ENCODE results near the gene MXI1. TPM values are rescaled to one million over a fixed set of nuclear protein-coding genes. Genes with fewer than 3 reads are reported as not detected.
"Not testable (repeated sequence)": the region's sequence is repeated elsewhere in the genome, so short reads cannot be mapped to it uniquely, and the experiment has no call there.

The MXI1 gene
- total RNA-seq, 1 experiment from 2014 or later: 52.9 TPM

DNA sequence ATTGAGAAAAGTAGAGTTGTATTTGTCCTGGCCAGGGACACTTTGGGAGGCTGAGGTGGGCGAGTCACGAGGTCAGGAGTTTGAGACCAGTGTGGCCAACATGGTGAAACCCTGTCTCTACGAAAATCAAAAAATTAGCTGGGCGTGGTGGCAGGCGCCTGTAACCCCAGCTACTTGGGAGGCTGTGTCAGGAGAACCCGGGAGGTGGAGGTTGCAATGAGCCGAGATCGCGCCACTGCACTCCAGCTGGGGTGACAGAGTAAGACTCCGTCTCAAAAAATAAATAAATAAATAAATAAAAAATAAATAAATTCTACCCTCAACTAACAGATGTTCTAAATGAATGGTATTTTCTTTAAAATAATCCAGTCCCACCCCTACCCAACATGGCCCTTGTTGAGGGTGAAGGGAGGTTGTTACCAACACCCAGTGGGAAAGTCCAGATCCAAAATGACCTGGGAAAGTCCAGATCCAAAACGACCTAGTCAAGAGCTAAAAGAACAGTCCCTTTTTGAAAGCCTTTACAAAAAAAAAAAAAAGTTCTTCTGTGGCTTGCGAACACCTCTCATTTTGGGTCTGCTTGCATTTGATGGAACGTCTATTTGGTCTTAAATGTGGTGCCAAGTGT, 16.0 kb downstream of the MXI1 start:
- DNase-seq (ENCODE audit: low read depth, low spot score): no peak
- in situ Hi-C loops (cut with HindIII; ENCODE audit: low pct_unique_long_range_greater_than_20kb, low sequenced_read_pairs): no loop called here

DNA sequence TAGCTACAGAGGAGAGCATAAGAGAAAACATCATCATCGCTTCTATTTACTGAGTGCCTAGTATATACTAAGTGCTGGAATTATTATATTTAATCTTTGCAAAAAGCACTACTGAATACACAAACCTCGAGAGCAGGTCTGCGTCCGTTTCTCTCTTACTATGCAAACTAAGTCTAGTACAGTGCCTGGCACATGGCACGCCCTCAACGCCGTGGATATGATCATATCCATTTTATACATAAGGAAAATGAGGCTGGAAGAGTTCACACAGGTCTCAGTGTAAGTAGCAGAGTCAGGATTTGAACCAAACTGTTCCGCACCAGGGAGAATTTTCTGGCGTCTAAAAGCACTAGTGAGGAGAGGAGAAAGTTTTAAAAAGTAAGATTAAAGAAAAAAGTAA, 17.6 kb downstream of the MXI1 start:
- in situ Hi-C loops (cut with HindIII; ENCODE audit: low pct_unique_long_range_greater_than_20kb, low sequenced_read_pairs): no loop called here
- DNase-seq (ENCODE audit: low read depth, low spot score): no peak

DNA sequence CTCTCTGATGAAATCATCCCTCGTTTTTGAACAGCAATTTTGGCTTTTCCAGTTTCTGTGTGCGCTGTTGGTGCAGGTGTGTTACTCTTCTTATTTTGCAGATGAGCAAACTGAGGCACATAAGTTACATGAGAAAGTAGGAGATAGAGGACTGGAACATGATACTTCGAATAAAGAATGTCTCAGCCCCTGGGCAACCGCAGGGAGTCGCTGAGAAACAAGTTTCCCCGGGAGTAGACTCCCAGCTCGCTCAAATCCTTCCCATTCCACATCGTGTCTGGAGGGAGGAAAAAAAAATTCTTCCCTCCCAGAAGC, 18.0 kb downstream of the MXI1 start:
- in situ Hi-C loops (cut with HindIII; ENCODE audit: low pct_unique_long_range_greater_than_20kb, low sequenced_read_pairs): no loop called here
- DNase-seq (ENCODE audit: low read depth, low spot score): no peak

DNA sequence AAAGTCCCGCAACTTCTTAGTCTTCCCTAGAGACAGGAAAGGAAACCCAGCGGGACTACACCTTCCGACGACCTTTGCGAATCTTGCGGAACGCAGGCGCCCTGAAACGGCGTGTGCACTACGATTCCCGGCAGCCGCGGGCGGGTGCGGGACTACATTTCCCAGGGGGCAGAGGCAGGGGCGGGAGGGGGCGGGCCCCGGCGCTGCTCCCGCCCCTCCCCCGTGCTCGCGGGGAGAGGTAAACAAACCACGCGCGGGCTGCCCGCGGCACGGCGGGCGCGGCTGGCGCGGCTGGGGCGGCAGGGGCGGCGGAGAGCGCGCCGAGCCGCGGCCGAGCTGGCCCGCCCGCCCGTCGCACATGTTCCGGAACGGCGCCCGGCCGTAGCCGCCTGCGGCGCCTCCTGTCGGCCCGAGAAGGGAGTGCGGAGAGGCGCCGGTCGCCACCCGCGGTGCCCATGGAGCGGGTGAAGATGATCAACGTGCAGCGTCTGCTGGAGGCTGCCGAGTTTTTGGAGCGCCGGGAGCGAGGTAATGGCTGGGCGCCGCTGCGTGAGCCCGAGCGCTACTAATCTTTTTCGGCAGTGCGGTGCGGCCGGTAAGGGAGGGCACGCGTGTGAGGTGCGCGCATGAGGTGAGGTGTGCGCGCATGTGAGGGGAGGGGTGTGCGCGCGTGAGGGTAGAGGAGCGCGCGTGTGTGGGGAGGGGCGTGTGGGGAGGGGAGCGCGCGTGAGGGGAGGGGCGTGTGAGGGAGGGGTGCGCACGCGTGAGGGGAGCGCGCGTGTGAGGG, 18.5 kb downstream of the MXI1 start:
- DNase-seq (ENCODE audit: low read depth, low spot score): peak; percentile 93
- in situ Hi-C loops (cut with HindIII; ENCODE audit: low pct_unique_long_range_greater_than_20kb, low sequenced_read_pairs): no loop called here

DNA sequence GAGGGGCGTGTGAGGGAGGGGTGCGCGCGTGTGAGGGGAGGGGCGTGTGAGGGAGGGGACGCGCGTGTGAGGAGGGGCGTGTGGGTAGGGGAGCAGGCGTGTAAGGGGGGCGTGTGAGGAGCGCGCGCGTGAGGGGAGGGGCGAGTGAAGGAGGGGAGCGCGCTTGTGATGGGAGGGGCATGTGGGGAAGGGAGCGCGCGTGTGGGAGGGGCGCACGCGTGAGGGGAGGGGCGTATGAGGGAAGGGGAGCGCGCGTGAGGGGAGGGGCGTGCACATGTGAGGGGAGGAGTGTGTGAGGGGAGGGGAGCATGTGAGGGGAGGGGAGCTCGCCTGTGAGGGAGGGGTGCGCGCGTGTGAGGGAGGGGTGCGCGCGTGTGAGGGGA, 19.1 kb downstream of the MXI1 start:
- peak; percentile 84 for DNase-seq (ENCODE audit: low read depth, low spot score)
- in situ Hi-C loops (cut with HindIII; ENCODE audit: low pct_unique_long_range_greater_than_20kb, low sequenced_read_pairs): no loop called here

DNA sequence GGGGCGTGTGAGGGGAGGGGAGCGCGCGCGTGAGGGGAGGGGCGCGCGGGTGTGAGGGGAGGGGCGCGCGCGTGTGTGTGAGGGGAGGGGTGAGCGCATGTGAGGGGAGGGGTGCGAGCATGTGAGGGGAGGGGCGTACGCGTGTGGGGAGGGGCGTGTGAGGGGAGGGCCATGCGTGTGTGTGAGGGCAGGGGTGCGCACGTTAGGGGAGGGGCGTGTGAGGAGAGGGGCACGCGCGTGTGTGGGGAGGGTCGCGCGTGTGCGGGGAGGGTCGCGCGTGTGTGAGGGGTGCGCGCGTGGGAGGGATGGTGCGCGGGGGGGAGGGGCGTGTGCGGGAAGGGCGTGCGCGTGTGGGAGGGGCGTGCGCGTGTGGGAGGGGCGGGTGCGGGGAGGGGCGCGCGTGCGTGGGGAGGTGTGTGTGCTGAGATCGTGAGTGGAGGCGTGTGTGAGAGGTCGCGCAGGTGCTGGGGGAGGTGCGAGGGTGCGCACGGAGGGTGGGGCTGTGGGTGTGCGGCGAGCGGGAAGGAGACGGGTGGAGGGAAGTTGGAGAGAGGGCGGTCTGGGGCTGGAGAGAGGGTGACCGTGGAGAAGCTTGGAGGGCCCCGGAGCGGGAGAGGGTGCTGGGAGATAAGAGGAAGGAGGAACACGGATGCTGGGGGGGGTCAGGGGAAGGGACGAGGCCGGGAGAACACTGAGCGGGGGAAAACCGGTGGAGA, 19.7 kb downstream of the MXI1 start:
- peak; percentile 68 for DNase-seq (ENCODE audit: low read depth, low spot score)
- in situ Hi-C loops (cut with HindIII; ENCODE audit: low pct_unique_long_range_greater_than_20kb, low sequenced_read_pairs): no loop called here

DNA sequence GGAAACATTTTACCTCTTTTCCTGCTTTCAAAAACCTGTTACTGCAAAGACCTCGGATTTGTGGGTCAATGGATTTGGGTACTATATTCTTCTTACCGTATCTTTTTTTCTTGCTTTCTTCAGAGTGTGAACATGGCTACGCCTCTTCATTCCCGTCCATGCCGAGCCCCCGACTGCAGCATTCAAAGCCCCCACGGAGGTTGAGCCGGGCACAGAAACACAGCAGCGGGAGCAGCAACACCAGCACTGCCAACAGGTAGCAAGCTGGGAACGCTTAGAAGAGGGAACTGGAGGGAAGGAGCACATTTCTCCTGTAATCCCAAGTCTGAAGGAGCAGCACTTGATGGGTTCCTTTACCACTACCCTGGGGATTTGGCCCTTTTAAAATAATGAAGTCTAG, 20.7 kb downstream of the MXI1 start:
- no peak for DNase-seq (ENCODE audit: low read depth, low spot score)
- in situ Hi-C loops (cut with HindIII; ENCODE audit: low pct_unique_long_range_greater_than_20kb, low sequenced_read_pairs): no loop called here

DNA sequence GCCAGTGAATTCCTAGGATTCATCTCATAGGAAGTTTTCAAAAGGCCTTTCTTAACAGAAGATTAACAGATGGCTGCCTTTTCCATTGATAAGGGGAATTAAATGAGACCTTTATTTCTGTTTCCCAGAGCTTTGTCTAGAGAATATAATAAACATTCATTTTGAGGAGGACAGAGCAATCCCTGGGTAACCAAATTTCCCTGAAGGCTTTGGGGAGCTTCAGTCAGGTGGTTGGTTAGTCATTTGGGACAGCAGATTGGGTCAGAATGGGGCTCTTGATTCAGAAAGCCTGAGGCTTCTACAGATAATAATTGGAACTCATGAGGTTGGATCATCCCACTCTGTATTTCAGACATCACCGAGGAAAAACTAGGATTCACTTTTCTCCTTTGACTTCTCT, 21.8 kb downstream of the MXI1 start:
- in situ Hi-C loops (cut with HindIII; ENCODE audit: low pct_unique_long_range_greater_than_20kb, low sequenced_read_pairs): no loop called here
- peak; percentile 97 for DNase-seq (ENCODE audit: low read depth, low spot score)

DNA sequence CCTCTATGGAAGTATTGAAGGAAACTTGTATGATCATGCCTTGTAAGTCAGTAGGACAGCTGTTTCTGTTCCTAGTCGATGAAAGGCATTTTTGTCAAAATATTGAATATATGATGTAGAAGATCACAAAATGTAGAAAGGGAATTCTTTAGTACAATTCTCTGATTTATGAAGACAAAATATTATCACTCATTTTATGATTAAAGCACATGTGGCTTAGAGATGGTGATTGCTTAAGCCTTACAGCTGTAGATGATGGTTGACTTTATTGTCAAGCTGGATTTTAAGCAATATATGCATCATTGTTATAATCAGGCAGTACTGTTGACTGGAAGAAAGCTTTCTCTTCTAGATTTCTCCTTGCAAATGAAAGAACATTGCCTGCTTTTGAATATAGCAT, 26.4 kb downstream of the MXI1 start:
- DNase-seq (ENCODE audit: low read depth, low spot score): no peak
- in situ Hi-C loops (cut with HindIII; ENCODE audit: low pct_unique_long_range_greater_than_20kb, low sequenced_read_pairs): no loop called here

DNA sequence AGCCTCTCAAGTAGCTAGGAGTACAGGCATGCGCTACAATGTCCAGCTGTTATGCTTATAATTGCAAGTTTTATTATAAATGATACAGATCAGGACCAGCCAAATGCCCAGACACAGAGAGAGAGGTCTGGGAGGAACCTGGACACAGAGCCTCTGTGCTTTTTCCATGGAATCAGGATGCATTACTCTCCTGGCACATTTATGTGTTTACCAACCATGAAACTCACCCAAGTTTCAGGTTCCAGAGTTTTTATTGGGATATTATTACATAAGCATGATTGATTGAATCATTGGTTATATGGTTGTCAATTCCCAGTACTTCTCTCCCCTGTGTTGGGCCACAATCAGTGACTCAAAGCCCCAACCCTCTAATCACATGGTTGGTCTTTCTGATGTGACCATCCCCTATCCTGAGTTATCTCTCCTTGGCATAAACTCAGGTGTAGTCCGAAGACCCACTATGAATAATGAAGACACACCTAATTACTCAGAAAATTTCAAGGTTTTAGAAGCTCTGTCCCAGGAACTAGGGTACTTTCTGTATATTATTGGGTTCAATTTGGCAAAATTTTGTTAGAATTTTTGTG, 30.6 kb downstream of the MXI1 start:
- DNase-seq (ENCODE audit: low read depth, low spot score): no peak
- in situ Hi-C loops (cut with HindIII; ENCODE audit: low pct_unique_long_range_greater_than_20kb, low sequenced_read_pairs): no loop called here

DNA sequence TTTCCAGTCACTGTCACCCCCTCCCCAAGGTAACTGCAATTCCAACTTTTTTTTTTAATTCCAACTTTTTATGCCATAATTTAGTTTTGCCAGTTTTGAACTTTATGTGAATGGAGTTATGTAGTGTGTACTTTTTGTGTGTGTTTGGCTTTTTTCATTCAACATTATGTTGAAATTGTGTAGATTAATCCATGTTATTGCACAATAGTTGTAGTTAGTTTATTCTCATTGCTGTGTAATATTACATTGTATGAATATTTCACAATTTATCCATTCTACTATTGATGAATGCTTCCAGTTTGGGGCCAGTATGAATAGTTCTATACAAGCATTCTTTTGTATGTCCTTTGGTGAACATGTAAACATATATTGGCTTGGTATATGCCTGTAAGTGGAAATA, 32.5 kb downstream of the MXI1 start:
- no peak for DNase-seq (ENCODE audit: low read depth, low spot score)
- in situ Hi-C loops (cut with HindIII; ENCODE audit: low pct_unique_long_range_greater_than_20kb, low sequenced_read_pairs): no loop called here

DNA sequence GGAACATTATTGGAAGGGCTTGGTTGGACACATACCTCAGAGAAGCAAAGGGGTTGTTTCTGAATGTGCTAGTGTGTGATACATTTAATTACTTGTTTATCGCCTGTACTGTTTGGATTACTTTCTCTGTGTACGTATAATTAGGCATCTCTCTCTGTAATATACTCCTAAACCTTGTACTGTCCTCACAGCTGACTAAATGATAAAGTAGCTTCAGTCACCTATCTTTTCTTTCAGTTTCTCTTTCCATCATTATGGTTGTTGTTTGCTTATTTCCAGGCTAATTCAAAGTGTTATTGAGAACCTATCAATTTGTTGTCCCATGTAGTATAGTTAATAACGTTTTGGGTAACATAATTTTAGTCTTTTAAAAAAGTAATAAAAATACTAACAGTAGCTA, 34.0 kb downstream of the MXI1 start:
- in situ Hi-C loops (cut with HindIII; ENCODE audit: low pct_unique_long_range_greater_than_20kb, low sequenced_read_pairs): no loop called here
- no peak for DNase-seq (ENCODE audit: low read depth, low spot score)

DNA sequence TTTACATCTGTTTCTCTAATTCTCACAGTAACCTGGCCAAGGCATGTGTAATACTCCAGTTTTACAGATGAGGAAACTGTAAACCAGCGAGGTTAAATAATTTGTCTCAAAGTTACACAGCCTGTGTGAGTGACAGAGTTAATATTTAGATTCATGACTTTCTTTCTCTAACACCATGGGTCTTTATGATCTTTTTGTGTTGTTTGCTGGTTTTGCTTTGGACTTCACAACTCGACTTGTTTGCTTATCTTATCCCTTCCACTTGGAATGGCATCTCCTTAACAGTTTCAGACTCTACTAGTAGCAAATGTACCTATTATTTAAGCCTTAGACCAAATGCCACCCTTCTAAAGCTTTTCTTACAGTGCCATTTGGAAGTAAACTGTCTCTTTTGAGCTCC, 34.4 kb downstream of the MXI1 start:
- no peak for DNase-seq (ENCODE audit: low read depth, low spot score)
- in situ Hi-C loops (cut with HindIII; ENCODE audit: low pct_unique_long_range_greater_than_20kb, low sequenced_read_pairs): no loop called here

DNA sequence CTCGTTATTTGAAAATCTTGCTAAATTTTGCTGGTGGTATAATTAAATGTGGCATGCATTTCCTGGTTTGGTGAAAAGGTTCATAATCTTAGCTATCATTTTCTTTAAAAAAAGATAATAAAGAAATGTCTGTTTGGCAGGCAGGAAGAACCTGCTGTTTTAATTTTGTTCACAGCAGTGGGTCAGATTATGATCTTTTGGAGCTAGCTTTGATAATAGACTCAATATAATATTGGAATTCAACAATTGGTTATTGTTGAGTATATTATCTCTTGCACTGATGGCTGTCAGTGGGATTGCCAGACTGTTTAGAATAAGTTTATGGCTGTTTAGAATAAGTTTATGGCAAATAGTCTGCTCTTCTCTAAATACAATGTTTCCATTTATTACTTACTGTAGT, 35.1 kb downstream of the MXI1 start:
- no peak for DNase-seq (ENCODE audit: low read depth, low spot score)
- in situ Hi-C loops (cut with HindIII; ENCODE audit: low pct_unique_long_range_greater_than_20kb, low sequenced_read_pairs): no loop called here

DNA sequence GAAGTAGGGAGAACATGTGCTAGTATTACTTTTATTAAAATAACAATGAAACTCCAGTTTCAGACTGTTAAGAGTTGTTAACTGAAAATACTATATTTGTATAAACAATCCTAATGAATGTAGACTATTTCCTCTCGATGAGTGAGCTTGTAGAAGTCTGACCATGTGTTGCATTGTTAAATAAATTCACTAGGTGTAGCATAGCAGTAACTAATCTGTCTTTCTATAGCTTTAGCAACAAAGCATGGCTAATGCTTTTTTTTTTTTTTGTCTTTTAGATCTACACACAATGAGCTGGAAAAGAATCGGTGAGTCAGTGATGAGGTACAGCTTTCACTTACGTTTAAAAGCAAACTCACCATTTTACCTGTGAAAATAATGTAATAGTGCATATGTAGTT, 37.1 kb downstream of the MXI1 start:
- no peak for DNase-seq (ENCODE audit: low read depth, low spot score)
- in situ Hi-C loops (cut with HindIII; ENCODE audit: low pct_unique_long_range_greater_than_20kb, low sequenced_read_pairs): no loop called here

DNA sequence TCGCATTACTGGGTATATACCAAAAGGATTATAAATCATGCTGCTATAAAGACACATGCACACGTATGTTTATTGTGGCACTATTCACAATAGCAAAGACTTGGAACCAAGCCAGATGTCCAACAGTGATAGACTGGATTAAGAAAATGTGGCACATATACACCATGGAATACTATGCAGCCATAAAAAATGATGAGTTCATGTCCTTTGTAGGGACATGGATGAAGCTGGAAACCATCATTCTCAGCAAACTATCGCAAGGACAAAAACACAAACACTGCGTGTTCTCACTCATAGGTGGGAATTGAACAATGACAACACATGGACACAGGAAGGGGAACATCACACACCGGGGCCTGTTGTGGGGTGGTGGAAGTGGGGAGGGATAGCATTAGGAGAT, 40.4 kb downstream of the MXI1 start:
- in situ Hi-C loops (cut with HindIII; ENCODE audit: low pct_unique_long_range_greater_than_20kb, low sequenced_read_pairs): not testable (repeated sequence)

DNA sequence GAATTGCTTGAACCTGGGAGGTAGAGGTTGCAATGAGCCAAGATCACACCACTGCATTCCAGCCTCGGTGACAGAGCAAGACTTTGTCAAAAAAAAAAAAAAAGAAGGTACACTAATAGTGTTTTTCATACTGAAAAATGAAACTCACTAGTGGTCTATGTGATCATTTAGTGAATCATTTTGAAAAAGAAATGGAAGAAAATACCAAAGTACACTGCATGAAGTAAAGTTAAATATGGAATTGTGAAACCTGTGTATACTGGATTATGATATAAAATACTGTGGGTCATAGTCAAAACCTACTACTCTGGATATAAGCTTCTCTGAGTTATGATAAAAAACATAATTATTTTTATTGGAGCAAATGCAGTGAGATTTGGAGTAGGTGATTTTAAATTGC, 42.1 kb downstream of the MXI1 start:
- DNase-seq (ENCODE audit: low read depth, low spot score); in situ Hi-C loops (cut with HindIII; ENCODE audit: low pct_unique_long_range_greater_than_20kb, low sequenced_read_pairs): not testable (repeated sequence)

More for the DNA sequence above, 40.4 kb downstream of the MXI1 start:
- not testable (repeated sequence) for DNase-seq (ENCODE audit: low read depth, low spot score)

DNA sequence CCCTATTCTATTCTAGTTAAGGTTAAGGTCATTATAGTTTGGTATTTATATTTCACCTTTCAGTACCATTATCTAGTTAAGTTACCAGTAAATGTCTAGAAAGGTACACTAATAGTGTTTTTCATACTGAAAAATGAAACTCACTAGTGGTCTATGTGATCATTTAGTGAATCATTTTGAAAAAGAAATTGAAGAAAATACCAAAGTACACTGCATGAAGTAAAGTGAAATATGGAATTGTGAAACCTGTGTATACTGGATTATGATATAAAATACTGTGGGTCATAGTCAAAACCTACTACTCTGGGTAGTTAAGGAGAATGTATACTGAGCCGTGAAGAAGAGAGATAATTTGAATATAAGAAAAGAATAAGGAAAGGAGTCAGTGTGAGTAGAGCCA, 44.0 kb downstream of the MXI1 start:
- DNase-seq (ENCODE audit: low read depth, low spot score); in situ Hi-C loops (cut with HindIII; ENCODE audit: low pct_unique_long_range_greater_than_20kb, low sequenced_read_pairs): not testable (repeated sequence)

DNA sequence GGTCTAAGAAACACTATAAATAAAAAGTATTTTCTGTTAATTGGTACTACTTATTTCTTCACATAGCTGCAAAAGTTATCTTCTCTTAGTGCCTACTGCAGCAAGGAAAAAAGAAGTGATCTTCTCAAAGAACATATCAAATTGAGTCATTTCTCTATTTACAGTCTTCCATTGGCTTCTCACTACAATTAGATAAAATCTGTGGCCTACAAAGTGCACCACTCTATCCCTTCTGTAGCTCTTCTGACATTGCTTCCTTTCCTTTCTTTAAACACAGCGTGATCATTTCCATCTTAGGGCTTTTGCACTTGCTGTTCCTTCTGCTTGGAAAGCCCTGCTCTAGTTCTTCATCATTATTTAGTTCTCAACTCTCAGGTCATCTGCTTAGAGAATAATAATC, 44.7 kb downstream of the MXI1 start:
- DNase-seq (ENCODE audit: low read depth, low spot score): no peak
- in situ Hi-C loops (cut with HindIII; ENCODE audit: low pct_unique_long_range_greater_than_20kb, low sequenced_read_pairs): no loop called here

Measured in SK-MEL-5 (cell line).